GM18867 (cell line): ENCODE results near the gene IL21R.

Experiments used
- ATAC-seq: cut with Tn5 transposase; IDR thresholded peaks from one replicate; pipeline ENCODE4 v1.9.1; 2021; ENCODE audit warnings: mild to moderate bottlenecking, moderate library complexity; ENCODE audit not compliant: unreplicated experiment

IL21R gene

GRCh38 chr16:27401768-27402568 is at the start of gene IL21R:
IL21R (plus strand) TSS chr16:27402174; CDS start chr16:27430072, 27,898 bp downstream.
- ATAC-seq, result peak; percentile 68

GRCh38 chr16:27353853-27354252 is 48.1 kb upstream of the IL21R start:
- no peak for ATAC-seq

- no peak for ATAC-seq
Measured at GRCh38 chr16:27355610-27356009, 46.4 kb upstream of the IL21R start.

- no peak for ATAC-seq
Measured at GRCh38 chr16:27356794-27357193, 45.2 kb upstream of the IL21R start.

- ATAC-seq, result no peak
Measured at GRCh38 chr16:27359051-27359450, 42.9 kb upstream of the IL21R start.

GRCh38 chr16:27359615-27360014 is 42.4 kb upstream of the IL21R start:
- no peak for ATAC-seq

GRCh38 chr16:27361987-27362386 is 40.0 kb upstream of the IL21R start:
- no peak for ATAC-seq

GRCh38 chr16:27362570-27363245 is 39.3 kb upstream of the IL21R start:
- ATAC-seq, result no peak

GRCh38 chr16:27363246-27363632 is 38.7 kb upstream of the IL21R start:
- ATAC-seq, result no peak

- no peak for ATAC-seq
Measured at GRCh38 chr16:27363797-27364196, 38.2 kb upstream of the IL21R start.

GRCh38 chr16:27364493-27365141 is 37.4 kb upstream of the IL21R start:
- no peak for ATAC-seq

- no peak for ATAC-seq
Measured at GRCh38 chr16:27365142-27366089, 36.6 kb upstream of the IL21R start.

- peak; percentile 7 for ATAC-seq
Measured at GRCh38 chr16:27366687-27367460, 35.1 kb upstream of the IL21R start.

GRCh38 chr16:27367461-27368357 is 34.3 kb upstream of the IL21R start:
- peak; percentile 62 for ATAC-seq

GRCh38 chr16:27368358-27368722 is 33.6 kb upstream of the IL21R start:
- no peak for ATAC-seq

- no peak for ATAC-seq
Measured at GRCh38 chr16:27369806-27370205, 32.2 kb upstream of the IL21R start.

- no peak for ATAC-seq
Measured at GRCh38 chr16:27370318-27370717, 31.7 kb upstream of the IL21R start.

GRCh38 chr16:27373312-27373711 is 28.7 kb upstream of the IL21R start:
- no peak for ATAC-seq

- ATAC-seq, result peak; percentile 31
Measured at GRCh38 chr16:27374221-27374803, 27.7 kb upstream of the IL21R start.
